Pancreas (tissue), 10 donors: ENCODE results near the gene AP3D1. TPM values are rescaled to one million over a fixed set of nuclear protein-coding genes. Genes with fewer than 3 reads are reported as not detected.

Experiments
- ATAC-seq, 4 donors: fragments of 200-7000 bp; cut with Tn5 transposase; one replicate each; pipeline versions ENCODE4 v1.8.0 to v1.9.1; 2020; ENCODE audit warnings: mild to moderate bottlenecking in 4 of 4, moderate library complexity in 4 of 4
- DNase-seq, 6 donors: peaks; one replicate each; pipeline ENCODE4 v3.0.0-alpha.2; 2020
- FAIRE-seq: peaks from 2 replicates; lab custom pipeline; 2012; peaks lifted over from hg19 to GRCh38; lab: Jason Lieb, UNC
- H3K27ac ChIP-seq, 4 donors: fragments of 200-600 bp; sonication (generic); 1 replicate in 3 of 4; 2 replicates in 1 of 4; pipeline versions ENCODE4 v1.5.0 to v1.8.0; 2020
- H3K27me3 ChIP-seq, 4 donors: fragments of 200-600 bp; one replicate each; pipeline ENCODE4 v1.8.0; 2021
- H3K36me3 ChIP-seq, 3 donors: fragments of 200-600 bp; sonication (generic) in 1 of 3; one replicate each; pipeline versions ENCODE4 v1.5.0 to v1.8.0; 2020 to 2021
- H3K4me1 ChIP-seq, 3 donors: fragments of 200-600 bp; one replicate each; pipeline ENCODE4 v1.8.0; 2021
- H3K4me3 ChIP-seq, 4 donors: fragments of 200-600 bp; sonication (generic) in 2 of 4; one replicate each; pipeline versions ENCODE4 v1.5.0 to v1.8.0; 2020 to 2021
- H3K9me3 ChIP-seq, 4 donors: fragments of 200-600 bp; one replicate each; pipeline ENCODE4 v1.8.0; 2021
- CTCF ChIP-seq, 4 donors: fragments of 200-600 bp; sonication (generic) in 3 of 4; IDR thresholded peaks; one replicate each; pipeline versions ENCODE4 v1.5.0 to v1.8.0; 2021; ENCODE audit warnings: antibody characterized with exemption in 4 of 4
- WGBS, 2 donors: extraction: QIAGEN DNeasy Blood & Tissue Kit; methylation state at CpG; one replicate each; pipeline ENCODE4 v1.1.7; 2013; 5-methylcytosine and 5-hydroxymethylcytosine counted together
- intact Hi-C, 3 donors: fragments of 100-400 bp; cut with DNase I; formaldehyde crosslinking; loops; one replicate each; pipeline versions ENCODE4 v1.11.1 to v1.14.2; 2022
- polyA plus RNA-seq, 2 donors: library from polyadenylated mRNA; stranded (reverse); fragments of 200-250 nt; gene quantifications; one replicate each; pipeline ENCODE4 v1.2.3, GENCODE V29; 2013
- total RNA-seq, 6 donors: library from RNA; stranded (reverse); fragmentation: NEBNext Ultra II Directional in 4 of 6; extraction: Animal tissue kit (Norgen Biotek cat#: 25700) in 4 of 6; gene quantifications; one replicate each; pipeline versions ENCODE4 v1.2.1 to v1.2.4, GENCODE V29; 2021 to 2023
- donor health status: healthy with polysubstance abuse.
- donor health status: DM: no; HTN: no; CAD: no; lungs with moderate emphysema.
- donor health status: DM: no; HTN: no; CAD: no.
- donor health status: control.
- donor health status: control.
- donor health status: Bipolar disorder and iron deficiency.
- donor health status: DM: yes; HTN: yes; CAD: no.
- donor health status: DM: no; HTN: no; CAD: no.
- donor health status: DM: no; HTN: no; CAD: no.
- donor health status: DM: yes; HTN: yes; CAD: no.

Gene AP3D1
- total and polyA plus RNA-seq, 8 donors, result 75.2 to 105 (median 88.0) TPM

- intact Hi-C loops, result no loop called here
- peaks cover 0 to 21% (median 7%) of the 10 kb centered on the region in 3 donors for H3K4me1 ChIP-seq
Measured at GRCh38 chr19:2148482-2149135, 2.8 kb downstream of the AP3D1 start.

DNA sequence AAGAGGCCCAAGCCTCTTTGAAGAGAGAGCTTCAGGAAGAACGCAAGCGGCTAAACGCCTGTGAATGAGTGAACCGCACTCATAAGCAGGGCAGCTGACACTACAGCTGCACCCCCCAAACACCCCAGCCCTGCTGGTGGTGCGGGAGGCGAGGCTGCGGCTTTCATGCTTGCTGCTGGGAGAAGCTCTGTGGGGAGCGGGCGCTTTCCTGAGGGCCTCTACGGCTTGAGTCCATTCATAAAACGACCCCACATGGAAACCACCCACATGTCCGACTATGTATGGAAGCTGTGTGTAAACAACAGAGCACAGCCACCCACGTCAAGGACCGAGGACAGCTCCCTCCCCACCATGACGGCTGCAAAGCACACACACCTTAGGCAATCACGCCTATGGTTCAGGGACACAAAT, 5.5 kb downstream of the AP3D1 start:
- intact Hi-C loops, result no loop called here
- ATAC-seq (peak in 2 of 4 donors; percentile 51 to 52), DNase-seq (no peak), FAIRE-seq (no peak)
- WGBS, 2 donors, result 53 to 54% methylated on average over 16 of the region's 16 CpGs
- H3K4me3 ChIP-seq, result no peak overlapping the region
- no peak overlapping the region for H3K27ac ChIP-seq
- no peaks in the 10 kb centered on the region for H3K36me3 ChIP-seq
- H3K9me3 ChIP-seq, result no peaks in the 10 kb centered on the region
- no peaks in the 10 kb centered on the region for H3K27me3 ChIP-seq
- peaks cover 0 to 17% (median 7%) of the 10 kb centered on the region in 3 donors for H3K4me1 ChIP-seq
- no peak for TF ChIP-seq CTCF (IDR thresholded peaks at IDR 0.05)

More at GRCh38 chr19:2148482-2149135, 2.8 kb downstream of the AP3D1 start:
- Histone ChIP-seq H3K36me3 (no peaks in the 10 kb centered on the region), H3K4me3 (peak overlapping the region in 1 of 4 donors; percentile 99), H3K9me3 (no peaks in the 10 kb centered on the region), H3K27me3 (no peaks in the 10 kb centered on the region), H3K27ac (no peak overlapping the region)
- WGBS, 2 donors, result 66 to 73% methylated on average over 16 of the region's 16 CpGs
- FAIRE-seq (no peak), DNase-seq (no peak), ATAC-seq (no peak)
- TF ChIP-seq CTCF (IDR thresholded peaks at IDR 0.05), result no peak

DNA sequence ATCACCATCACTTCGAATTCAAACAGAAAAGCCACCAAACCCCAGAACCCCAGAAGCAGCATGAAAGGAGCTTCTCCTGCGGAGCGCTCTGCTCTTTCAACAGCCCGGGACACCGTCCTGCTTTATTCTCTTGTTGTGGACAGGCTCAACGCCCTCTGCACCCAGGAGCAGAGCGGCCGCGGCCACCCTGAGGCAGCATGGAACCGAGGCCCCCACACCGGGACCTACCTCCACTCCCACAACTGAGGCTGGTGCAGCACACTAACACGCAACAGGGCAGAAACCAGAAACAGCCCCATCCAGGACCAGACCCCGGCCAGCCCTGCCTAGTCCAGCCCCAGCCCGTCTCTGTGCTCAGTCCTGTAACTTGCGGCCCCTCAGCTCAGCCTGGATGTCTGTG, 7.2 kb downstream of the AP3D1 start:
- intact Hi-C loops, result no loop called here
- Histone ChIP-seq H3K36me3 (no peaks in the 10 kb centered on the region), H3K9me3 (no peaks in the 10 kb centered on the region), H3K4me3 (no peak overlapping the region), H3K27me3 (no peaks in the 10 kb centered on the region), H3K4me1 (peaks cover 0 to 9% (median 7%) of the 10 kb centered on the region in 3 donors), H3K27ac (no peak overlapping the region)
- no peak for FAIRE-seq
- ATAC-seq, result no peak
- DNase-seq, result no peak
- no peak for TF ChIP-seq CTCF (IDR thresholded peaks at IDR 0.05)
- WGBS, 2 donors, result 95% methylated on average over 15 of the region's 15 CpGs

DNA sequence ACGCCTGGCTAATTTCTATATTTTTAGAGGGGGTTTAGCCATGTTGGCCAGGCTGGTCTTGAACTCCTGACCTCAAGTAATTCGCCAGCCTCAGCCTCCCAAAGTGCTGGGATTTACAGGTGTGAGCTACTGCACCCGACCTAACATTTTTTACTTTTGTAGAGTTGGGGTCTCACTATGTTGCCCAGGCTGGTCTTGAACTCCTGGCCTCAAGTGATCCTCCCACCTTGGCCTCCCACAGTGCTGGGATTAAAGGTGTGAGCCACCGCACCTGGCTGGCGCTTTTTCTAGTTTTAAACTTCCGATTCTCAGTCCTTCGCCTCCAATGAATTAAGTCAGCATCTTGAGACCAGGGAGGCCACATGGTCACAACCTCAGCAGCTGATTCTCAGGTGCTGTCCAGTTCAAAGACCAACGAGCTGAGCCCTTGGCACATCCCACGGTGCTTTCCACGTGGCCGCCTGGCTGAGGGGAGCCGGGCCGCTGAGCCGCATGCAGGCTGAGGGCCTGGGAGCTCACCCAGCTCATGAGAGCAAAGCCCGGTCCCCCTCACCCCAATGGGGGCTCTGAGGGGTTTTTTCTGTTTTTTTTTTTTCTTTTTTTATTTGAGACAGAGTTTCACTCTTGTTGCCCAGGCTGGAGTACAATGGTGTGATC, 9.1 kb downstream of the AP3D1 start:
- FAIRE-seq (no peak), DNase-seq (no peak), ATAC-seq (no peak)
- Histone ChIP-seq H3K4me1 (peaks cover 0 to 7% (median 5%) of the 10 kb centered on the region in 3 donors), H3K27me3 (no peaks in the 10 kb centered on the region), H3K27ac (no peak overlapping the region), H3K36me3 (peaks cover 0 to 12% (median 8%) of the 10 kb centered on the region in 3 donors), H3K9me3 (no peaks in the 10 kb centered on the region), H3K4me3 (no peak overlapping the region)
- intact Hi-C loops, result no loop called here
- WGBS, 2 donors, result 89 to 92% methylated on average over 15 of the region's 15 CpGs
- TF ChIP-seq CTCF (IDR thresholded peaks at IDR 0.05), result no peak

DNA sequence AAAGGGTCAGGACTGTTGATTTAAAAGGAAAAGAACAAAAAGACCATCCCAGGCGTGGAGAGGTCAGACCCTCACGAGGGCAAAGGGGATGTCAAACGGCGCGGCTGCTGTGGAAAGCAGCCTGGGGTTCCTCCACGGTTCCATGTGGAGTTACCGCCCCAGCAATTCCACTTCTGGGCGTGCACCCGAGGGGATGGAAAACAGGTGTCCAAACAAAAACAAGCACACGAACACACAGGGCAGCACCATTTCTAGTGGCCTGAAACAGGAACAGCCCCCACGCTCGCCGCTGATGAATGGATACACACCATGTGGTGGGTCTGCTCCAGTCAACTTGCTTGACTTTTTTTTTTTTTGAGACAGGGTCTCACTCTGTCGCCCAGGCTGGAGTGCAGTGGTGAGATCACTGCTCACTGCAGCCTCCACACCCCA, 11.2 kb downstream of the AP3D1 start:
- intact Hi-C loops, result no loop called here
- DNase-seq, result no peak
- no peak for FAIRE-seq
- WGBS, 2 donors, result 82 to 86% methylated on average over 14 of the region's 14 CpGs
- TF ChIP-seq CTCF (IDR thresholded peaks at IDR 0.05), result no peak
- no peak overlapping the region for H3K27ac ChIP-seq
- H3K36me3 ChIP-seq, result peaks cover 0 to 20% (median 8%) of the 10 kb centered on the region in 3 donors
- no peak for ATAC-seq
- H3K4me3 ChIP-seq, result no peak overlapping the region
- H3K4me1 ChIP-seq, result no peaks in the 10 kb centered on the region
- no peaks in the 10 kb centered on the region for H3K9me3 ChIP-seq
- H3K27me3 ChIP-seq, result no peaks in the 10 kb centered on the region
